COLO829 (cell line): ENCODE results near the gene PMFBP1.
"Not testable (repeated sequence)": the region's sequence is repeated elsewhere in the genome, so short reads cannot be mapped to it uniquely, and the experiment has no call there.

Experiments
- DNase-seq: peaks from one replicate; pipeline ENCODE4 v3.0.0; 2012; ENCODE audit warnings: low spot score

Gene PMFBP1

GRCh38 chr16:72105978-72106377 lies 66.0 kb downstream of the PMFBP1 start:
- DNase-seq = no peak

- no peak for DNase-seq
These were observed 67.0 kb downstream of the PMFBP1 start for GRCh38 chr16:72104905-72105304.

- DNase-seq = no peak
These were observed 70.8 kb downstream of the PMFBP1 start for GRCh38 chr16:72101195-72101594.

GRCh38 chr16:72099377-72099818 lies 72.6 kb downstream of the PMFBP1 start:
- DNase-seq = peak; percentile 28

- no peak for DNase-seq
These were observed 73.0 kb downstream of the PMFBP1 start for GRCh38 chr16:72098936-72099335.

DNA sequence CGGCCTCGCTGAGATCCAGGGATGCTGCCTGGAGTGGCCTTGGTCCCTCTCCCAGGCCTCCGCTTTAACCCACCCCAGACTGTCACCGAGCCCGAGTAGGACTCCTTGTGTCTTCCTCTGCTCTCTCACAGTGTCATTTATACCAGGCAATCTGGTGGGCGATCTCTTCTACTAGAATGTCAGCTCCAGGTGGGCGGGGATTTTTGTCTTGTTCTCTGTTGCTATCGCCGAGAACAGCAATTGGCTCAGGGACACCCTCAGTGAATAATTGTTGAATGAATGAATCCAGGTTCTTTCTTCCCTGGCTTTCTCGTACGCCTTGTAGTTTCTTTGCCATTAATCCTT lies 77.7 kb downstream of the PMFBP1 start:
- DNase-seq = peak; percentile 5

DNA sequence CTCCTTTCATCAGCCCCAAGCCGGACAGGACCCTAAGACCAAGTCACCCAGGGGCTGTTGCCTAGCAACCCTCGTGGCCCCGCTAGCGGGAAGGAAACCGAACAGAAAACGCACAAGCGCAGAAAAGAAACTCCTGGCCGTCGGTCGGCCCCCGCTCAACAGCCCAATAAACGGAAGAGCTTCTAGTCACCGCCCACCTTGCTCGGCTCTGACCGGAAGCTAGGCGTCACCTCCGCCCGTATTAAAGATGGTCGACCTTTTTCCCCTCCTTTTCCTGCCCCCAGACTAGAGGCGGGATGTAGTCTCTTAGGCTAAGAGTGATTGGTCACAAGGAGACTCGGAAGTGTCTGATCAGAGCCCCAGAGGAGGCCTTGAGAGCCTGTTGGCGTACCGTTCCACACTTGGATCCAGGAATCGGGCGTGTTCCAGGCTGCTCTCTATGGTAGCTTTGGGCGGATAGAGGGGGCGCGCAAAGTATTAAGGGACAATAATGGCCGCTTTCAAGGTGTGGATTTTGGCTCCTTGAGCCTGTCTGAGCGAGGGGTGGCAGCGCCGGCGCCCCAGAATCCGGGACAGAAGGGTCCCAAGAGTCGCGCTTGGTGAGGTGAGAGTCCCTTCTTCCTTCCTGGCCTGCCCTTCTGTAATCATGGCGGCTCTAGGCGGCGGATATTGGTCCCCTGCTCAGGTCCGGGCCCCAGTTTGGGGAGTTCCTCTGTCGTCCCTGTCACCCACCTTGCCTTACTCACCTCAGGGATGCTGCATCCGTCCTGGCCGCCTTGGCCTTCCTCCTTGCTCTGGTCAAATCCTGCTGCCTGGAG lies 78.3 kb downstream of the PMFBP1 start, which contains the start of the genes DHX38 and TXNL4B:
Gene DHX38 (plus strand): TSS at position 400 of the 818 bp plus-strand sequence. CDS start 2,311 bp downstream, outside the sequence.
Gene TXNL4B (minus strand): TSS at position 173 of the 818 bp plus-strand sequence. CDS start 2,871 bp downstream, outside the sequence.
- DNase-seq = peak; percentile 95

- DNase-seq = no peak
These were observed 79.0 kb downstream of the PMFBP1 start for GRCh38 chr16:72092832-72093447.

GRCh38 chr16:72091217-72091616 lies 80.7 kb downstream of the PMFBP1 start:
- DNase-seq = no peak

- DNase-seq = no peak
These were observed 87.0 kb downstream of the PMFBP1 start for GRCh38 chr16:72085002-72085401.

GRCh38 chr16:72084445-72084844 lies 87.5 kb downstream of the PMFBP1 start:
- no peak for DNase-seq

- no peak for DNase-seq
These were observed 88.1 kb downstream of the PMFBP1 start for GRCh38 chr16:72083778-72084404.

GRCh38 chr16:72076991-72077706 lies 94.8 kb downstream of the PMFBP1 start:
- DNase-seq = not testable (repeated sequence)

DNA sequence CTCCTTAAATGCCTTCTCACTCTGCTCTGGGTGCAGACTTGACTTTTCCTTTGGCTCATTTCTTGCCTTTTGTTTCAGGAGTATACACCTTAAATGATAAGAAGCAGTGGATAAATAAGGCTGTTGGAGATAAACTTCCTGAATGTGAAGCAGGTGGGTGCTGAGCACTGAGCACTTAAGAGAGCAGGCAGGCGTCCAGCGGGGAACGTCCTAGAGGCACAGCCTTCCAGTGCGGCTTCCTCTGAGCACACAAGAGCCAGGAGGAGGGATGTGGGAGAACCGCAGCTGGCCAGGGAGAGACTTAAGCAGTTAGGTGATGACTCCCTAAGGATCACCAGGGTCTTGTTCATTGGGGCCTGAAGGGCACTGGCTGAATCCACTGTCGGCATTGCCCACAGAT lies 96.9 kb downstream of the PMFBP1 start:
- DNase-seq = not testable (repeated sequence)

DNA sequence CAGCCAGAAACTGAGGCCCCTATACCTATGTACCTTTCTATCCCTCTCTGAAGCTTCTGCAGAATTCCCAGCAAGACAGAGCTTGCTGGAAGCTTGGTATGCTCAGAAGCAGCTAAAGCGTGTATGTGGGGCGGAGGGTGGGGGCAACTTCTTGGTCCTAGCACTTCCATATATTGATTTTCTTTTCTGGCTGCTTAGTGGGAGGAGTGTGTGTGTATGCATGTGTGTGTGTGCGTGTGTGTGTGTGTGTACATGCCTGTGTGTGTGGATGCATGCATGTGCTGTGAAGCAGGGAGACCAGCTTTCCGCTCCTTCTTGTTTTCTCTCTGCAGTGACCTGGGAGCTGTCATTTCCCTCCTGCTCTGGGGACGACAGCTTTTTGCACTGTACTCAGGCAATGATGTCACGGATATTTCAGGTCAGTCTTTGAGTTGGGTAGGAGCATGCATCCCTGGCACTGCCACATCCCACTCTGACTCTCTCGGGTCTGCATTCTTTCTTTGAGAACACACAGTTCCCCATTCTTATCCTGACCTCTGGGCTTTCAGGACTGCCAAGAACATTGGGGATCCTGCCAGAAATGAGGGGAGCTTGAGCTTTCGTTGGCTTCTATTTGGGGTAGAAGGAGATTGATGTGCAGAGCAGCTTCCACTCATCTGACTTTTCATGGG lies 98.3 kb downstream of the PMFBP1 start:
- DNase-seq = no peak

DNA sequence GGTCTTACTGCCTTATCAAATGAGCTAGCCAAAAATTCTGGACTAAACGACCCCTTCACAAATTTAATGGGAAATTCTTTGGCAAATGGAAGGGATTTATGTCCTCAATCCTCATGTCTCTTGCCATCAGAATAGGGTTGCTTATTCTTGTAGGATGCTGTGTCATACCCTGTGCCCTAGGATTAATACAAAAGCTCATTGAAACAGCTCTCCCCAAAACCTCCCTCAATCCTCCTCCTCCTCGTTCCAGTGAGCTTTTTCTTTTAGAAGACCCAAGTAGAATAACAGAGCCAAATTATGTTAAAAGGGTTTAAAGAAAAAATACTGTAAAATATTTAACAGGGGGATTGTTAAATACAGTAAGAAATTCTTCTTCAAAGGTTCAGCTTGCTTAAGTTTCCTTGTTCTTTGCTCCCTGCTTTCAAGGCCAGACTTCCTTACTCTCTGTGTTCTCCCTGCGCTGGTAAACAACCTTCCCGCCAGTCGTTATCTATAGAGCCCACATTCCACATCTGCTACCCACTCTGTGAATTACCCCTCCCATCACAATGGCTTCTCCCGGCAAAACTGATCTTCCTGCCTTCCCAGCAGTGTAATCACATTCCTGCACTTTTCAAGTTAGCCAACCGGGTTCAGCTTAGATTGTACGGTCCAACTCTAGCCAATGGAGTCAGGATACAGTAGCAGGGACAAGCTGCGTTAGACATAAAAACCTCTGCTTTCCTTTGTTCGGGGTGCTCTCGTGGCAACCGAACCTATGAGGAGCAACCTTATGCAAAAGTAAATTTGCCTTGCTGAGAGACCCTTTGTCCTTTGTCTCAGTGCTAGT lies 99.2 kb downstream of the PMFBP1 start:
- DNase-seq = no peak
